Fibroblast of mammary gland (primary cell): ENCODE data around the gene C10orf120.

Experiments
- DNase-seq: peaks from one replicate; pipeline ENCODE4 v3.0.0-alpha.2; 2010; ENCODE audit warnings: low read depth
- H3K4me3 ChIP-seq: 2 replicates; pipeline ENCODE4 v1.5.1; 2011; ENCODE audit warnings: low read depth, mild to moderate bottlenecking, low read length, moderate library complexity; ENCODE audit not compliant: control insufficient read depth
- TF ChIP-seq, protein P1 (sequence below): conservative IDR thresholded peaks from 2 replicates; pipeline ENCODE4 v1.5.1; 2011; ENCODE audit warnings: low read depth, low read length, inconsistent platforms; ENCODE audit not compliant: control insufficient read depth, insufficient read depth

Gene C10orf120

DNA sequence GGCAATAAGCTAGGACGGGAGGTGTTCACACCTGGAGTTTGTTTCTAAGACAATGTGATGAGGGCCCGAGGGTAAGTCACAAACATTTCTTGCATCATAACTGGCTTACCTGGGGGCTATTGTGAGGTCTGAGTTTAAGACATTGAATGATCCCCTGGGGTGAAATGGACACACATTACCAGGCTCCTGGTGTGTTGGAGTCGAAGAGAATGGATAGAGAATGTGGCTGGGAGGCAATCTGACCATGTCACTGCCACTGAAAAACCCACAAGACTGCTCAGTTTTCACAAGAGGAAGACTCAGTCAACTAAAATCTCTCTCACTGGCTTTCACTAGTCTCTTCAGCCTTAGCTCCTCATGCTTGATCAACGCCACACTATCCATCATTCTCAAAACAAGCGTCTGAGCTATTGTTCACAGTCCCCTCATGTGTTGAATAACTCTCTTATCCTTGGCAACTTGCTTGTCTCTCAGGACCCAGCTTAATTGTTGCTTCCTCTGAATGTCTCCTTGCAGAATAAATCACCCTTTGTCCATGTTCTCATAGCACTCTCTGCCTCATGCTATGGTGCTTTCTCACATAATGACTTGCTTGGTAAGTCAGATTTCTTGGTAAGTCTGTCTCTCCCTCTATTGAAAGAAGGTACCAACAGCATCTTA, at the start of gene C10orf120:
Gene C10orf120 (minus strand): TSS at position 51 of the 660 bp plus-strand sequence. CDS start 56 bp downstream, outside the sequence.
- H3K4me3 ChIP-seq, result no peak within 1 kb of the TSS
- TF ChIP-seq, protein P1, sequence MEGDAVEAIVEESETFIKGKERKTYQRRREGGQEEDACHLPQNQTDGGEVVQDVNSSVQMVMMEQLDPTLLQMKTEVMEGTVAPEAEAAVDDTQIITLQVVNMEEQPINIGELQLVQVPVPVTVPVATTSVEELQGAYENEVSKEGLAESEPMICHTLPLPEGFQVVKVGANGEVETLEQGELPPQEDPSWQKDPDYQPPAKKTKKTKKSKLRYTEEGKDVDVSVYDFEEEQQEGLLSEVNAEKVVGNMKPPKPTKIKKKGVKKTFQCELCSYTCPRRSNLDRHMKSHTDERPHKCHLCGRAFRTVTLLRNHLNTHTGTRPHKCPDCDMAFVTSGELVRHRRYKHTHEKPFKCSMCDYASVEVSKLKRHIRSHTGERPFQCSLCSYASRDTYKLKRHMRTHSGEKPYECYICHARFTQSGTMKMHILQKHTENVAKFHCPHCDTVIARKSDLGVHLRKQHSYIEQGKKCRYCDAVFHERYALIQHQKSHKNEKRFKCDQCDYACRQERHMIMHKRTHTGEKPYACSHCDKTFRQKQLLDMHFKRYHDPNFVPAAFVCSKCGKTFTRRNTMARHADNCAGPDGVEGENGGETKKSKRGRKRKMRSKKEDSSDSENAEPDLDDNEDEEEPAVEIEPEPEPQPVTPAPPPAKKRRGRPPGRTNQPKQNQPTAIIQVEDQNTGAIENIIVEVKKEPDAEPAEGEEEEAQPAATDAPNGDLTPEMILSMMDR, result no peak
- DNase-seq, result no peak

DNA sequence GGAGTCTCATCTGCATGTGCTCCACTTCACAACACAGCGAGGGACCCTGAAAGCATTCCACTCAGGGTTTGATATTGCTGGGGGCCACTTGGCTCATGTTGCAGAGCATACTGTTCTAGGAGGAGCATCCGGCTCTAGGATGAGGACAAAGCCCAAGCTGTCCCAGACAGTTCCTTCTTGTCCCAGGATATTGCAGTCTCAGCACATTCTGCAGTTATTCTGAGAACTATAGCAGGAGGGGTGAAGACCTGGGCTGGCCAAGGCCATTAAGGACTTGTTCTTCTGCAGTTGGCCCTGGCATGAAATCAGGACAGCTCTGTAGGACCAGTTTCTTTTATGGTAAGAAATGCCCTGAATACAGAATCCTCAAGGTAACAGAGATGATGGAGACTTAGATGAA, 48.9 kb upstream of the C10orf120 start:
- DNase-seq, result no peak
- TF ChIP-seq, protein P1, result no peak
- no peak overlapping the region for H3K4me3 ChIP-seq

DNA sequence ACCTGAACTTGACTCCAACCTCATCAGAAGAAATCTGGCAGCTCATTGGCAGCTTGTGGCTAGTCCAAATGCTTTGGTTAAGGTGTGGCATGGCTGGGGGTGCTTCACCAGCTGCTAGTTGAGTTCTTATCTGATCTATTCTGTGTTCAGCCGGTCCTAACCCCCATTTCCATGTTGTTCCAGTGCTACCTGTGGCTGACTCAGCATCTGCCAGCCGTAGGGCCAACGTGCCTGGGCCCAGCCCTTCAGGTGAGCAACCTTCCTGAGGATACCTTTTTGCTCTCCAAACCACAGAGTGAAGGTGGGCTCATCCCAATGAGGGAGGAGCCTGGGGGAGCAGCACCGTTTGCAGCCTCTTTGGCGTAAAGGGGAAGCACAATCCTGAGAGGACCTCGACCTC, 46.8 kb upstream of the C10orf120 start:
- no peak overlapping the region for H3K4me3 ChIP-seq
- DNase-seq, result no peak
- TF ChIP-seq, protein P1, result no peak

DNA sequence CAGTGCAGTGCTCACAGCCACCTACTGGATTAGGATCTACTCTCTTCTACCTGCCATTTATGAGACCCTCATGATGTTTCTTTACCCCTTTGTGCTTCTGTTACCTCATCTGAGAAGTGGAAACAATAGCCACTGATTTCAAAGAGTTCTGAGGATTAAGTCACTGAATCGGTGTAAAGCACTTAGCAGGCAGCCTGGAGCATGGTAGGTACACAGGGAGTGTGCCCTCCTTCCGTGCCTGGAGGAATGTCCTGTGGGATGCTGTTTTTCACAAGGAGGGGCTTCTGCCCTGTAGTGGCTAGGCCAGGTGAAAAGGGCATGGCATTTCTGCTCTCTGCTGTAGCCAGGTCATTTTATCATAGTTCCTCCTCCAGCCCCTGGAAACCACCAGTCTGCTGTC, 44.6 kb upstream of the C10orf120 start:
- no peak for DNase-seq
- TF ChIP-seq, protein P1, result no peak

DNA sequence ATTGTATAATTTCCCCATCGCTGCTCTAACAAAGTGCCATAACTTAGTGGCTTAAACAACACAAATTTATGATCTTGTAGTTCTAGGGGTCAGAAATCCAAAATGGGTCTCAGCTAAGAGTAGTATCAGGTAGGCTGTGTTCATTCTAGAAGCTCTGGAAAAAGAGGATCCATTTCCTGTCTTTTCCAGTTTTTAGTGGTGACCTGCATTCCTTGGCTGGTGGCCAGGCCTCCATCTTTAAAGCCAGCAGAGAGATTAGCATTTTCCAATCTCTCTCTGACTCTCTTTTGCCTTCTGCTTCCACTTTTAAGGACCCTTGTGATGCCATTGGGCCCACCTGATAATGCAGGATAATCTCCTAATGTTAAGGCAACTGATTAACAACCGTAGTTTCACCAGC, 41.0 kb upstream of the C10orf120 start:
- no peak for DNase-seq
- TF ChIP-seq, protein P1, result no peak
- H3K4me3 ChIP-seq, result no peak overlapping the region

More for the DNA sequence above, 44.6 kb upstream of the C10orf120 start:
- H3K4me3 ChIP-seq, result no peak overlapping the region

DNA sequence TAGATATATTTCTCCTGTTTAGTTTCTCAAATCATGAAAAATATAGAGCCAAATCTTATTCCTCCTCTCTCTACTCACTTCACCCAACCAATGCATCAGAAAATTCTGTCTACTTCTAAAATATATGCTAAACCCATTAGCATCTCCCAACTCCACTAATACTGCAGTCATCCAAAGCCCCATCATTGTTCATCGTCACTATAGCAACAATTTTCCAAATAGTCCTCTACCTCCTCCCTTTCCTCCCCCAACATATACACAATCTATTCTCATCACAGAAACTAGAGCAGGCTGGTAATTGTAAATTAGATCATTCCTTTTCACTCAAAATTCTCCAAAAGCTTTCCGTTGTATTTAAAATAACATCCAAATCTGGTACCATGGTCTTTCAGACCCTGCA, 38.4 kb upstream of the C10orf120 start:
- TF ChIP-seq, protein P1, result no peak
- no peak for DNase-seq
- no peak overlapping the region for H3K4me3 ChIP-seq
